ENCODE results near the gene ZNF446.

ZNF446 gene

DNA sequence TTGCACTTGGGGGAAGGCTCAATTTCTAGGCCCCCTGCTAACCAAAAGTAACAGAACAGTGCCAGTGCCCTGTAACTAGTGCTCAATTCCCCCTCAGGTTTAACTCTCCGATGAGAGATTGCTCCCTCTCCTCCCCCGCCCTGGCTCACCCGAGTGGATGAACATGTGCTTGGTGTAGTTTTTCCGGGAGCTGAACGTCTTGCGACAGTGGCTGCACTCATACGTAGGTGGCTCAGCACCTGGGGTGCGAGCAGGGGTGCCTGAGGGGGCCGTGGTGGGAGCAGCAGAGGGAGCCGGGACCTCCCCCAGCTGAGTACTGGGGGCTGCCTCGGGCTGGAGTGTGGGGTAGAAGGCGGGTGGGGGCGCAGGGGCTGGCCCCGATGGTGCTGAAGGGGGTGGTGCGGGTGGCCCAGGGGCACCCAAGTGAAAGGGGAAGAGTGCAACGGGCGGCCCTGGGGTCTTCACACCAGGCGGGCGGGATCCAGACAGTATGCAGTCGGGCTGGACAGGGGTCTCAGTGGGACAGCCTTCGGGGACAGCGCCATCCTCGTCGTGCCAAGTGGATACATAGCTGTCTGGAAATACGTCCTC is 40.2 kb downstream of the ZNF446 start:
- Histone ChIP-seq H3K27me3 (no peaks in the 10 kb centered on the region), H3K9me3 (no peaks in the 10 kb centered on the region), H3K4me3 (no peak overlapping the region), H3K4me1 (peaks cover 16 to 64% (median 45%) of the 10 kb centered on the region in 4 donors), H3K27ac (no peak overlapping the region), H3K36me3 (peaks cover 15 to 25% (median 17%) of the 10 kb centered on the region in 3 donors)
- TF ChIP-seq, protein P1, sequence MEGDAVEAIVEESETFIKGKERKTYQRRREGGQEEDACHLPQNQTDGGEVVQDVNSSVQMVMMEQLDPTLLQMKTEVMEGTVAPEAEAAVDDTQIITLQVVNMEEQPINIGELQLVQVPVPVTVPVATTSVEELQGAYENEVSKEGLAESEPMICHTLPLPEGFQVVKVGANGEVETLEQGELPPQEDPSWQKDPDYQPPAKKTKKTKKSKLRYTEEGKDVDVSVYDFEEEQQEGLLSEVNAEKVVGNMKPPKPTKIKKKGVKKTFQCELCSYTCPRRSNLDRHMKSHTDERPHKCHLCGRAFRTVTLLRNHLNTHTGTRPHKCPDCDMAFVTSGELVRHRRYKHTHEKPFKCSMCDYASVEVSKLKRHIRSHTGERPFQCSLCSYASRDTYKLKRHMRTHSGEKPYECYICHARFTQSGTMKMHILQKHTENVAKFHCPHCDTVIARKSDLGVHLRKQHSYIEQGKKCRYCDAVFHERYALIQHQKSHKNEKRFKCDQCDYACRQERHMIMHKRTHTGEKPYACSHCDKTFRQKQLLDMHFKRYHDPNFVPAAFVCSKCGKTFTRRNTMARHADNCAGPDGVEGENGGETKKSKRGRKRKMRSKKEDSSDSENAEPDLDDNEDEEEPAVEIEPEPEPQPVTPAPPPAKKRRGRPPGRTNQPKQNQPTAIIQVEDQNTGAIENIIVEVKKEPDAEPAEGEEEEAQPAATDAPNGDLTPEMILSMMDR (IDR thresholded peaks at IDR 0.05), result no peak
- intact Hi-C loops (cut with DNase I; ENCODE audit: low total_unique reads), result loop anchor here (5.0 kb wide), 1 partner anchor 39 kb away; the partner anchor contains the start of gene ZNF446
- DNase-seq, result no peak

DNA sequence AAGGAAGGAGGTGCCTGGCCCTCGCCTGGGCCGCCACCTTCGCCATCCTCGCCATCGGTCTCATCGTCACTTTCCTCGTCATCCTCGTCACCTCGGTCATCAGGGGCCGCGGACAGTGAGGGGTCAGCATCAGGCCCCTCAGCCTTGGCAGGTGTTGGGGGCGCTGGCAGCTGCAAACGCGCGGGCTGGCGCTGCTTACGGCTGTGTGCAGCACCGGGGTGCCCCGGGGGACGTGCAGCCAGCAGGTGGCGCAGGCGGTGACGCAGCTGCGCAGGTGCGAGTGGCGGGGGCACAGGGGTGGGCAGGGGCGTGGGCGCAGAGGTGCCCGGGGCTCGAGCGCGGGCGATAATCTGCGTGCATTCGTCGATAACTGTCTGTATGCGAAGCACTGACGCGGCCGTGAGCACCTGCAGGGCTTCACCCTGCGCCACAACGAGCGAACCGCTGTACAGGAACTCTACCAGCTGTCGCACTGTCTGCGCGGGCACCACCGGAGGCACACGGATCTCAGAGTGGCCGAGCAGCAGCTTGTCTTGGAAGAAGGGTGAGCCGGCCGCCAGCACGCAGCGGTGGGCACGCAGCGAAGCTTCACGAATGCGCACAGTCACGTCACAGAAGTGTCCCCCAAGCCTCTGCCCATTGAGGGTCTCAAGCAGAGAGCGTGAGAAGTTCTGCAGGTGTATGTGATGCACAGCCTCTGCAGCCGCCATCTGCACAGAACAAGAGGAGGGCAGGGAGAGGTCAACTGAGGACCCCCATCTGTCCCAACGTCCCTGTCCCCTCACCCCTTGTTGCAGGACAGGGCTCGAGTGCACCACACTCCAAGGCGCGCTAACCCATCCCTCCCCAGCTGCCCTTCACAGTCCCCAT is 41.0 kb downstream of the ZNF446 start:
- H3K9me3 ChIP-seq, result no peaks in the 10 kb centered on the region
- intact Hi-C loops (cut with DNase I; ENCODE audit: low total_unique reads), result loop anchor here (5.0 kb wide), 1 partner anchor 40 kb away; the partner anchor contains the start of gene ZNF446
- TF ChIP-seq, protein P1 (IDR thresholded peaks at IDR 0.05), result no peak
- no peaks in the 10 kb centered on the region for H3K27me3 ChIP-seq
- peaks cover 16 to 64% (median 45%) of the 10 kb centered on the region in 4 donors for H3K4me1 ChIP-seq
- peaks cover 15 to 25% (median 17%) of the 10 kb centered on the region in 3 donors for H3K36me3 ChIP-seq
- H3K27ac ChIP-seq, result no peak overlapping the region
- no peak for DNase-seq
- H3K4me3 ChIP-seq, result no peak overlapping the region

DNA sequence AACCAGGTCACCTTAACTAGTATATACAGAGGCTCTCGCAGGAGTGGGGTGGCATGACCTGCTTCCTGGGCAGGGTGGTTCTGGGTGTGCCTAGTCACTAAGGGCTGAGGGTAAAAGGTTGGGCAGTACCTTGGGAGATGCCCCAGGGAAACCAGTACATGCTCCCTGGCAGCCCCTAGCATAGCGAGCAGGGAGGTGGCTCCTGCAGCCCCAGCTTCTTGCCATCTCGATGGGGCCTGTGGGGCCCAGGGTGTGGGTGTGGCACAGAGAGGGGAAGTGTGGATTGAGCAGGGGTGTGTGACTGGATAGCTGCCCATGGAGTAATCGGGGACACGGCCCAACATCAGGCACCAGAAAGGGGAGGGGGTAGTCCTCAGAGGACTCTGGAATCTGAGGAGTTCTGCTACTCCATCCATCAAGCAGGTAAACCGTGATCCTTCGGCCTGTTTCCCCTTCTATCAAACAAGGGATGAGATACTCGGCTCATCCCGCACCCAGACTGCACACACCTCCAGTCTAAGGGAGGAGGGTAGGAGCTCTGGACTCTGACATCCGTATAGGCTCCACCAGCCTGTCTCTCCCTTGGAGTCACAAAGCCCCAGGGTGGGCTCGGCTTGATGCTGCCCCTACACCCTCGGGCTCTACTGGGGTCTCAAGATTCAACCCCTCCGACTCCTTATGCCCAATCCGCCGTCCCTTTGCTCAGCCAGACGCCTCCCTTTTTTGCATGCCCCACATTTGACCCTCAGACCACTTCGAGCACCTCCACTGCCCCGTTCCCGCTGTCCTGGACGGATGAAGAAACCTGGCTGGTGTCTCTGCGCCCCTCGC is 42.3 kb downstream of the ZNF446 start:
- Histone ChIP-seq H3K27ac (peak overlapping the region; percentile 97 to 98), H3K4me1 (peaks cover 16 to 60% (median 44%) of the 10 kb centered on the region in 4 donors), H3K27me3 (no peaks in the 10 kb centered on the region), H3K9me3 (no peaks in the 10 kb centered on the region), H3K4me3 (peak overlapping the region; percentile 89 to 95), H3K36me3 (peaks cover 15 to 25% (median 17%) of the 10 kb centered on the region in 3 donors)
- intact Hi-C loops (cut with DNase I; ENCODE audit: low total_unique reads), result loop anchor here (5.0 kb wide), 1 partner anchor 41 kb away; the partner anchor contains the start of gene ZNF446
- DNase-seq, result no peak
- TF ChIP-seq, protein P1 (IDR thresholded peaks at IDR 0.05), result peak; percentile 31 to 52

DNA sequence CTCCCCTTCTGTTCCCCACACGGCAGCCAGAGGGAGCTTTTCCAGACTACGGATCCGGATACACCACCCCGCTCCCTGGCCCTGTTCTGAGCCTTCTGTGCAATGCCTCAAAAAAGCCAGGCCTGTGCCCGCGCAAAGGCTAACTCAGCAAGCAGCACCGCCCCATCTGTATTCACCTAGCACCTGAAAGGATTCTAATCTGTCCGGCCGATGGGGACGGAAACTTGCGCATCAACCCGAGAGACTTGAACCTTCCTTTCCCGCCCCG is 42.9 kb downstream of the ZNF446 start:
- peaks cover 16 to 55% (median 39%) of the 10 kb centered on the region in 4 donors for H3K4me1 ChIP-seq
- intact Hi-C loops (cut with DNase I; ENCODE audit: low total_unique reads), result loop anchor here (5.0 kb wide), 1 partner anchor 42 kb away; the partner anchor contains the start of gene ZNF446

More for the DNA sequence above, 42.9 kb downstream of the ZNF446 start:
- TF ChIP-seq, protein P1 (IDR thresholded peaks at IDR 0.05), result no peak
- Histone ChIP-seq H3K27me3 (no peaks in the 10 kb centered on the region), H3K4me3 (peak overlapping the region; percentile 89 to 95), H3K36me3 (peaks cover 15 to 25% (median 17%) of the 10 kb centered on the region in 3 donors), H3K27ac (peak overlapping the region; percentile 97 to 98), H3K9me3 (no peaks in the 10 kb centered on the region)
- DNase-seq, result peak; percentile 59 to 79
